Osteocyte (in vitro differentiated cells): Measurements from ENCODE around the gene SLC4A9. TPM values are rescaled to one million over a fixed set of nuclear protein-coding genes. Genes with fewer than 3 reads are reported as not detected.
A peak's percentile ranks its signal among the peaks of the same experiment; 100 is the strongest.

Source experiments
- DNase-seq: peaks from one replicate; pipeline ENCODE4 v3.0.0; 2021; ENCODE audit warnings: mixed read lengths; ENCODE audit not compliant: unreplicated experiment; ENCODE audit errors: extremely low spot score
- H3K27ac Mint-ChIP-seq: one replicate; pipeline ENCODE4 v1.8.0; 2021; ENCODE audit warnings: mild to moderate bottlenecking, mixed read lengths; ENCODE audit not compliant: unreplicated experiment
- H3K27me3 Mint-ChIP-seq: one replicate; pipeline ENCODE4 v1.8.0; 2021; ENCODE audit warnings: mixed read lengths; ENCODE audit not compliant: unreplicated experiment
- H3K36me3 Mint-ChIP-seq: one replicate; pipeline ENCODE4 v1.8.0; 2021; ENCODE audit warnings: mixed read lengths; ENCODE audit not compliant: unreplicated experiment
- H3K4me1 Mint-ChIP-seq: one replicate; pipeline ENCODE4 v1.8.0; 2021; ENCODE audit warnings: mixed read lengths; ENCODE audit not compliant: unreplicated experiment
- H3K4me3 Mint-ChIP-seq: one replicate; pipeline ENCODE4 v1.8.0; 2021; ENCODE audit warnings: mild to moderate bottlenecking, moderate library complexity, mixed read lengths; ENCODE audit not compliant: unreplicated experiment
- H3K9me3 Mint-ChIP-seq: one replicate; pipeline ENCODE4 v1.8.0; 2021; ENCODE audit warnings: mixed read lengths; ENCODE audit not compliant: unreplicated experiment
- total RNA-seq: library from RNA; stranded (reverse); gene quantifications from 2 replicates; pipeline ENCODE4 v1.2.1, GENCODE V29; 2021
- TF ChIP-seq, protein P1 (sequence below): fragments of 200-600 bp; sonication (generic); IDR thresholded peaks from 2 replicates; pipeline ENCODE4 v1.5.0; 2021; ENCODE audit warnings: antibody characterized with exemption, mild to moderate bottlenecking, moderate library complexity

Gene SLC4A9
- total RNA-seq, 1 donor from 2014 or later, result not detected

DNA sequence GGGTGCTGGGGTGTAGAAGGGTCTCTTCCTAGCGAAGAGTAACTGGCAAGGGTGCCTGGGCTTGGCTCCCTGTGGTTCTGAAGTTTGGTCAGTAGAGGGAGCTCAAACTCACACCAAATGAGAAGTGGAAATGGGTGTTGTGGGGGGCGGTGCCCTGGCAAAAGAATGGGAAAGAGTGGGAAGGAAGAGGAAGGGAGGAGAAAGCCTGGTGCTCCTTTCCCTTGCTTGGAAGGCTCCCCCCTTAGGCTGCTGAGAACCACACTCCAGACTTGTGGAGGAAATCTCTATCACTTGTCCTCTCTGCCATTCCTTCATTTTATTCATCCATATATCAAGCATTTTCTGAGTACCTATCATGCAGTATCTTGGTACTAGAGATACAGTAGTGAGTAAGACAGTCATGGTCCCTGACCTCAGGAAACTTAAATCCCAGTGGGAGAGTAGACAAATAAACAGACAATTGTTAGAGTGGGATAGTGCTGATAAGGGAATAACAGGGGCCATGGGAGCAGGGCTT lies 13.0 kb downstream of the SLC4A9 start:
- no peak overlapping the region for H3K27ac Mint-ChIP-seq
- H3K4me1 Mint-ChIP-seq, result peaks cover 4% of the 10 kb centered on the region
- DNase-seq, result no peak
- no peaks in the 10 kb centered on the region for H3K36me3 Mint-ChIP-seq
- no peaks in the 10 kb centered on the region for H3K27me3 Mint-ChIP-seq
- no peak overlapping the region for H3K4me3 Mint-ChIP-seq
- H3K9me3 Mint-ChIP-seq, result no peaks in the 10 kb centered on the region
- TF ChIP-seq, protein P1, sequence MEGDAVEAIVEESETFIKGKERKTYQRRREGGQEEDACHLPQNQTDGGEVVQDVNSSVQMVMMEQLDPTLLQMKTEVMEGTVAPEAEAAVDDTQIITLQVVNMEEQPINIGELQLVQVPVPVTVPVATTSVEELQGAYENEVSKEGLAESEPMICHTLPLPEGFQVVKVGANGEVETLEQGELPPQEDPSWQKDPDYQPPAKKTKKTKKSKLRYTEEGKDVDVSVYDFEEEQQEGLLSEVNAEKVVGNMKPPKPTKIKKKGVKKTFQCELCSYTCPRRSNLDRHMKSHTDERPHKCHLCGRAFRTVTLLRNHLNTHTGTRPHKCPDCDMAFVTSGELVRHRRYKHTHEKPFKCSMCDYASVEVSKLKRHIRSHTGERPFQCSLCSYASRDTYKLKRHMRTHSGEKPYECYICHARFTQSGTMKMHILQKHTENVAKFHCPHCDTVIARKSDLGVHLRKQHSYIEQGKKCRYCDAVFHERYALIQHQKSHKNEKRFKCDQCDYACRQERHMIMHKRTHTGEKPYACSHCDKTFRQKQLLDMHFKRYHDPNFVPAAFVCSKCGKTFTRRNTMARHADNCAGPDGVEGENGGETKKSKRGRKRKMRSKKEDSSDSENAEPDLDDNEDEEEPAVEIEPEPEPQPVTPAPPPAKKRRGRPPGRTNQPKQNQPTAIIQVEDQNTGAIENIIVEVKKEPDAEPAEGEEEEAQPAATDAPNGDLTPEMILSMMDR, result peak; percentile 82

DNA sequence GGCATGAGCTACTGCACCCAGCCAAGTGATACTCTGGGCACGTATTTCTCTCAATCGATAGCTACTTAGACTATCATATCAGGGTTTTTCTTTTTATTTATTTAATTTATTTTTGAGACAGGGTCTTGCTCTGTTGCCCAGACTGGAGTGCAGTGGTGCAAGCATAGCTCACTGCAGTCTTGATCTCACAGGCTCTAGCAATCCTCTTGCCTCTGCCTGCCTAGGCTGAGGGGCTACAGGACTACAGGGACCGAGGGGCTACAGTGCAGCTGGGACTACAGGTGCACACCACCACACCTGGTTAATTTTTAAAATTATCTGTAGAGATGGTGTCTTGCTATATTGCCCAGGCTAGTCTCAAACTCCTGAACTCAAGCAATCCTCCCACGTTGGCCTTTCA lies 21.4 kb downstream of the SLC4A9 start:
- Mint-ChIP-seq H3K4me3 (no peak overlapping the region), H3K4me1 (no peaks in the 10 kb centered on the region), H3K27ac (no peak overlapping the region), H3K27me3 (no peaks in the 10 kb centered on the region), H3K36me3 (no peaks in the 10 kb centered on the region), H3K9me3 (no peaks in the 10 kb centered on the region)
- TF ChIP-seq, protein P1, result no peak
- DNase-seq, result no peak

DNA sequence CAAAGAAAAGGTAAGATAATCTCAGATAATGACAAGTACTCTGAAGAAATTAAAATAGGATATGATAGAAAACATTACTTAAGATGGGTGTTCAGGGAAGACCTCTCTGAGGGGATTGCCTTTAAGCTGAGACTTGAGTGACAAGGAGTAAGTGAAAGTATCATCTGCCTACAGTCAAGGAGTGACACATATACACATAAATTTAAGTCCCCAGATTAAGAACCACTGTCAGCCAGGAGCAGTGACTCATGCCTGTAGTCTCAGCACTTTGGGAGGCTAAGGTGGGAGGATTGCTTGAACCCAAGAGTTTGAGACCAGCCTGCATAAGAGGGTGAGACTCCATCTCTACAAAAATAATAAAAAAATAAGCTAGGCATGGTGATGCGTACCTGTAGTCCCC lies 22.0 kb downstream of the SLC4A9 start:
- TF ChIP-seq, protein P1, result no peak
- Mint-ChIP-seq H3K9me3 (no peaks in the 10 kb centered on the region), H3K36me3 (no peaks in the 10 kb centered on the region), H3K4me3 (no peak overlapping the region), H3K27me3 (no peaks in the 10 kb centered on the region), H3K4me1 (no peaks in the 10 kb centered on the region), H3K27ac (no peak overlapping the region)
- no peak for DNase-seq

DNA sequence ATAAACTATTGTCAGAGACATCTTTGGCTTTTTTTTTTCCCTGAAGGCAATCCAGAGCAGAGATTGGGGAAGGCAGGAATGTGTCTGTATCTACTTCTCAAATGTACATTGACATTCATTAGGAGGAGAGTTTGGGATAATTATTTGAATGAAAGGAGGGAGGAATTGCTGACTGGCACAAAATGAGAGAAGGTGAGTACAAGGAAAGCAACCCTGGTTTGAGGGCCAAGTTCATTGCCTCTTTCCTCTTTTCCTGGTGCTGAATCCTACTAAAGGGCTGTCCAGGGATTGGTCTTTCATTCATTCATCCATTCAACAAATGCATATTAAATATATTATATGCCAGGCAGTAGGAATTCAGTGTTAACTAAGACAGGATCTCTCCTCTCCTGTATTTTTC lies 22.9 kb downstream of the SLC4A9 start:
- TF ChIP-seq, protein P1, result no peak
- no peaks in the 10 kb centered on the region for H3K4me1 Mint-ChIP-seq
- no peak for DNase-seq
- H3K36me3 Mint-ChIP-seq, result no peaks in the 10 kb centered on the region
- H3K27ac Mint-ChIP-seq, result no peak overlapping the region
- H3K4me3 Mint-ChIP-seq, result no peak overlapping the region
- H3K27me3 Mint-ChIP-seq, result no peaks in the 10 kb centered on the region
- H3K9me3 Mint-ChIP-seq, result no peaks in the 10 kb centered on the region

DNA sequence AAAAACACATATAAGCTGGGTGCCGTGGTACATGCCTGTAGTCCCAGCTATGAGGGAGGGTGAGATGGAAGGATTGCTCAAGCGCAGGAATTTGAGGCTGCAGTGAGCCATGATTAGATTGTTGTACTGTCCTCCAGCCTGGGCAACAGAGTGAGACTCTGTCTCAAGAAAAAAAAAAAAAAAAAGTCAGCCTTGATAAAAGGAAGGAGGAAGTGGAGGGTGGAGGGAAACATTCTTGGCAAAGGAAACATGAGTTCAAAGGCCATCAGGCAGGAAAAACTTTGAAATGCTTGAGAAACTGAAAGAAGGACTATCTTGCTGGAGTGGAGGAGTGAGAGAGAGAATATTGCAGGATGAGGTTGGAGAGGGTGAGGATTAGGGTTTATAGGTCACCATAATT lies 23.3 kb downstream of the SLC4A9 start:
- no peak overlapping the region for H3K4me3 Mint-ChIP-seq

More for the DNA sequence above, 23.3 kb downstream of the SLC4A9 start:
- no peak for DNase-seq
- Mint-ChIP-seq H3K36me3 (no peaks in the 10 kb centered on the region), H3K27me3 (no peaks in the 10 kb centered on the region), H3K27ac (no peak overlapping the region), H3K4me1 (no peaks in the 10 kb centered on the region), H3K9me3 (no peaks in the 10 kb centered on the region)
- TF ChIP-seq, protein P1, result no peak
